Measurements from ENCODE around the gene TLCD4. TPM values are rescaled to one million over a fixed set of nuclear protein-coding genes. Genes with fewer than 3 reads are reported as not detected.

The TLCD4 gene
- total RNA-seq, 1 experiment from 2014 or later = not detected

DNA sequence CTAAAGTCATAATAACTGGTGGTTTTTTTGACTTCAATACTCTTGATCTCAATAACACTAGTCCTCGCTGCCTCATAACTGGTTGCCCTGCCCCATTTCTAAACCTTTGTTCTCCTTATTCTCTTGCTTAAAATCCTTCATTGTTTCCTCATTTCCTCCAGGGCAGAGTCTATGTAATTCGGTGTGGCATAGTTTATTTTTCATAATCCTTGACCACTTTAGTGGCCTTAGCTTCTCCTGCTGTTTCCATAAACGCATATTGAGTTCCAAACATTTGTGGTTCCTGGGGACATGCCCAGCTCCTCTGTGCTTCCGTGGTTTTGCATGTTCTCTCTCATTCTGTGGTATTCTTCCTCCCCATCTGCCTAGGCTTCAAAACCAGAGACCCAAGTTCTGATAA is 19.0 kb upstream of the TLCD4 start:
- Histone ChIP-seq H3K27me3 (ENCODE audit: low read length) (no peaks in the 10 kb centered on the region), H2AFZ (ENCODE audit: low read length) (no peak overlapping the region)
- no peak for DNase-seq

DNA sequence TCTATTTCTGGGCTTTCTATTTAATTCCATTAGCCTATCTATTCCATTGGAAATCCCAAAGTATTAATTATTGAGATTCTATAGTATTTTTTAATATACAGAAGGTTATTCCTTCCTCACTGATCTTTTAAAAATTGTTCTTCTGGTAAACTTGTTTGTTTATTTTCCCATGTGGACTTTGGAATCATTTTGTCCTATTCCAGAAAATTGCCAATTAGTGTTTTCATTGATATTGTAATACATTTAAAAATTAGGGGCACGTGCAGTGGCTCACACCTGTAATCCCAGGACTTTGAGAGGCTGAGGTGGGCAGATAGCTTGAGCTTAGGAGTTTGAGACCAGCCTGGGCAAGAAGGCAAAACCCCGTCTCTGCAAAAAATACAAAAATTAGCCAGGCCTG is 8.4 kb upstream of the TLCD4 start:
- H3K27me3 ChIP-seq (ENCODE audit: low read length) = no peaks in the 10 kb centered on the region
- H3K9ac ChIP-seq (ENCODE audit: low read length) = no peak overlapping the region
- no peak overlapping the region for H2AFZ ChIP-seq (ENCODE audit: low read length)
- H3K9me3 ChIP-seq (ENCODE audit: low read length) = no peaks in the 10 kb centered on the region
- H4K20me1 ChIP-seq (ENCODE audit: insufficient read depth, low read depth, low read length) = no peaks in the 10 kb centered on the region
- no peak overlapping the region for H3K4me2 ChIP-seq (ENCODE audit: low read depth, low read length, poor library complexity, severe bottlenecking)
- H3K79me2 ChIP-seq (ENCODE audit: low read length) = no peaks in the 10 kb centered on the region
- no peak overlapping the region for H3K27ac ChIP-seq (ENCODE audit: low read length)
- H3K9me2 ChIP-seq (replicated peaks; ENCODE audit: insufficient read depth, low read length) = no peaks in the 10 kb centered on the region
- no peak for DNase-seq
- no peaks in the 10 kb centered on the region for H3K4me1 ChIP-seq (ENCODE audit: low read length)
- H3K4me3 ChIP-seq (ENCODE audit: low read length) = no peak overlapping the region
- no peaks in the 10 kb centered on the region for H3K36me3 ChIP-seq (ENCODE audit: insufficient read depth, low read length)

More for the DNA sequence above, 19.0 kb upstream of the TLCD4 start:
- Histone ChIP-seq H3K27ac (ENCODE audit: low read length) (no peak overlapping the region), H3K36me3 (ENCODE audit: insufficient read depth, low read length) (no peaks in the 10 kb centered on the region), H4K20me1 (ENCODE audit: insufficient read depth, low read depth, low read length) (0 out of 2 replicates have a peak, but pooled peaks cover 4% of the 10 kb centered on the region), H3K9ac (ENCODE audit: low read length) (no peak overlapping the region), H3K9me2 (replicated peaks; ENCODE audit: insufficient read depth, low read length) (no peaks in the 10 kb centered on the region), H3K79me2 (ENCODE audit: low read length) (no peaks in the 10 kb centered on the region), H3K9me3 (ENCODE audit: low read length) (no peaks in the 10 kb centered on the region), H3K4me1 (ENCODE audit: low read length) (no peaks in the 10 kb centered on the region), H3K4me2 (ENCODE audit: low read depth, low read length, poor library complexity, severe bottlenecking) (no peak overlapping the region), H3K4me3 (ENCODE audit: low read length) (no peak overlapping the region)

DNA sequence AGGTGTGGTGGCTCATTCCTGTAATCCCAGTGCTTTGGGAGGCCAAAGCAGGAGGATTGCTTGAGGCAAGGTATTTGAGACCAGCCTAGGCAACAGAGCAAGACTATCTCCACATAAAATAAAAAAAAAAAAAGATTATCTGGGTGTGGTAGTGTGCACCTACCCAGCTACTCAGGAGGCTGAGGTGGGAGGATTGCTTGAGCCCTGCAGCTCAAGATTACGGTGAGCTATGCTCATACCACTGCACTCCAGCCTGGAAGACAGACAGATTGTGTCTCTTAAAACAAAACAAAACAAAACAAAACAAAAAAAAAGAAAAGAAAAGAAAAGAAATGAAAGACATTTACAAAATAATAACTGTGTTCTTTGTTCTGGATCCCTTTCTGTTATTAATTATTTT is 6.1 kb upstream of the TLCD4 start:
- no peak for DNase-seq
- Histone ChIP-seq H2AFZ (ENCODE audit: low read length) (no peak overlapping the region), H3K9me3 (ENCODE audit: low read length) (no peaks in the 10 kb centered on the region)

DNA sequence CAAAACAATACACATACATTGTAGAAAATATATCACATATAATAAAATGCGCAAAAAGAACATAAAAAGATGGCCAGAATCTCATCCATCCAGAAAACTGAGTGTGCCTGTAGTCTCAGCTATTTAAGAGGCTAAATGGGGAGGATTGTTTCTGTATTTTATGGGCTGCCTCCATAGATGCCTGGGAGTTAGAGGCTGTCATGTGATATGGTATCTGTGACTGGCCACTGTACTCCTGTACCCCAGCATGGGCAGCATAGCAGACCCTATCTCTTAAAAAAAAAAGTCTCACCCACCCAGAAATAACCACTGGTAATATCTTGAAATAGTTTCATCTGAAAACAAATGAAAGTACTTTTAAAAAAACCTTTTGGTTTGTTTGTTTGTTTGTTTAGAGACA is 3.5 kb upstream of the TLCD4 start:
- Histone ChIP-seq H3K4me3 (ENCODE audit: low read length) (no peak overlapping the region), H3K9me2 (replicated peaks; ENCODE audit: insufficient read depth, low read length) (no peaks in the 10 kb centered on the region), H3K27ac (ENCODE audit: low read length) (no peak overlapping the region), H3K4me2 (ENCODE audit: low read depth, low read length, poor library complexity, severe bottlenecking) (no peak overlapping the region), H3K9me3 (ENCODE audit: low read length) (no peaks in the 10 kb centered on the region), H3K27me3 (ENCODE audit: low read length) (no peaks in the 10 kb centered on the region), H2AFZ (ENCODE audit: low read length) (no peak overlapping the region), H3K36me3 (ENCODE audit: insufficient read depth, low read length) (no peaks in the 10 kb centered on the region), H4K20me1 (ENCODE audit: insufficient read depth, low read depth, low read length) (no peaks in the 10 kb centered on the region), H3K4me1 (ENCODE audit: low read length) (no peaks in the 10 kb centered on the region; the same call in 1 of the 2 replicates), H3K79me2 (ENCODE audit: low read length) (no peaks in the 10 kb centered on the region), H3K9ac (ENCODE audit: low read length) (no peak overlapping the region)
- no peak for DNase-seq

More for the DNA sequence above, 6.1 kb upstream of the TLCD4 start:
- Histone ChIP-seq H3K9me2 (replicated peaks; ENCODE audit: insufficient read depth, low read length) (no peaks in the 10 kb centered on the region), H3K4me3 (ENCODE audit: low read length) (no peak overlapping the region), H3K4me1 (ENCODE audit: low read length) (no peaks in the 10 kb centered on the region), H3K9ac (ENCODE audit: low read length) (no peak overlapping the region), H4K20me1 (ENCODE audit: insufficient read depth, low read depth, low read length) (no peaks in the 10 kb centered on the region), H3K27me3 (ENCODE audit: low read length) (no peaks in the 10 kb centered on the region), H3K79me2 (ENCODE audit: low read length) (no peaks in the 10 kb centered on the region), H3K4me2 (ENCODE audit: low read depth, low read length, poor library complexity, severe bottlenecking) (no peak overlapping the region), H3K36me3 (ENCODE audit: insufficient read depth, low read length) (no peaks in the 10 kb centered on the region), H3K27ac (ENCODE audit: low read length) (no peak overlapping the region)

DNA sequence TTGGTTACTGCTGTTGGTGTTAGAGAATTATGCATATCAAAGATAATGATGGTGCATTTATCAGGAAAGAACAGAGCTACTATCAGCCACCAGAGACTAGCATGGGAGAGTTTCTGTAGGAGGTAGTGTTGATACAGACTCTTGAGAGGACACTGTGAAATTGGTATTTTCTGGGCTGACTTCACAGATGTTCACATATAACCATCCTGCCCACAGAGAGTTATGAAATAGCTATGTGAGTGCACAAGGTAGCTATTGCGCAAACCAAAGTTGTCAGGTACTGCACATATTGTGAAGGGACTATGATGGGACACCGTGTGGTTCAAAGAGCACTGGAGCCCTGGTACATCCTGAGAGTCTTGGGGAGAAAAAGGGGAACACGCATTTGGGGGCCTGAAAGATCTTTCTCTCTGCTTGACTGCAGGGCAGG is 1.4 kb upstream of the TLCD4 start:
- Histone ChIP-seq H3K36me3 (ENCODE audit: insufficient read depth, low read length) (no peaks in the 10 kb centered on the region), H3K27me3 (ENCODE audit: low read length) (no peaks in the 10 kb centered on the region), H3K9ac (ENCODE audit: low read length) (no peak overlapping the region), H3K27ac (ENCODE audit: low read length) (no peak overlapping the region), H3K9me3 (ENCODE audit: low read length) (no peaks in the 10 kb centered on the region), H3K4me2 (ENCODE audit: low read depth, low read length, poor library complexity, severe bottlenecking) (no peak overlapping the region), H2AFZ (ENCODE audit: low read length) (no peak overlapping the region), H3K4me3 (ENCODE audit: low read length) (no peak overlapping the region), H3K79me2 (ENCODE audit: low read length) (no peaks in the 10 kb centered on the region), H3K4me1 (ENCODE audit: low read length) (no peaks in the 10 kb centered on the region; the same call in 1 of the 2 replicates), H4K20me1 (ENCODE audit: insufficient read depth, low read depth, low read length) (no peaks in the 10 kb centered on the region), H3K9me2 (replicated peaks; ENCODE audit: insufficient read depth, low read length) (no peaks in the 10 kb centered on the region)
- no peak for DNase-seq

DNA sequence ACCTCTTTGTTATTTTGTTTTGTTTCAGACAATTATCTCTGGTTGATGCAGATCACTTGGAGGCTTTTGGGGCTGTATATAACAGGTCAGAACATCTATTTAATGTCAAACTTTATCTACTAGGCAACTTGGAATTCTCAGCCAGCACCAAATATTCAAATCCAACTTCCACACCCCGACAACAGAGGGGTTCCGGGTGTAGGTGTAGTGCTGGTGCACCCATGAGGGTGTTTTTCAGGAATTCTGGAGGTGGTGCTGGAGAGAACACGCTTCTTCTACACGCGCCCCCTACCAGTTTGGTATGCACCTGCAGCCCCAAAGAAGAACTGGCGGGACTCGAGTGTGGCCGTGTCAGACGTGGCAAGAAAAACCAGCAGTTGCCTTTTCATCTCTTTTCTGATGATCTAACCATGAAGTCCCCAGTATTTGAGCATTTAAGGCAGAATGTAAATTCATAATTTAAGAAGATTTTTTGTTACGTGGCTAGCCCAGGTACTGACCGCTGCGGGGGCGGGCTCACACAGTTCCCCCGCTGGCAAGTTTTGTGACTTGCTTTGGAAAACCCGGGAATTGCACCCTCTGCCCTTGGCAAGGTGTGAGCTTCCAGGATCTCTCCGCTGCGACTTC is 462 bp upstream of the TLCD4 start:
- peak; percentile 44 for DNase-seq
- no peaks in the 10 kb centered on the region for H3K36me3 ChIP-seq (ENCODE audit: insufficient read depth, low read length)
- no peaks in the 10 kb centered on the region for H3K79me2 ChIP-seq (ENCODE audit: low read length)
- no peaks in the 10 kb centered on the region for H3K9me2 ChIP-seq (replicated peaks; ENCODE audit: insufficient read depth, low read length)
- no peak overlapping the region for H3K9ac ChIP-seq (ENCODE audit: low read length)
- H2AFZ ChIP-seq (ENCODE audit: low read length) = no peak overlapping the region
- H3K9me3 ChIP-seq (ENCODE audit: low read length) = no peaks in the 10 kb centered on the region
- H3K27me3 ChIP-seq (ENCODE audit: low read length) = no peaks in the 10 kb centered on the region
- no peaks in the 10 kb centered on the region; the same call in 1 of the 2 replicates for H3K4me1 ChIP-seq (ENCODE audit: low read length)
- no peaks in the 10 kb centered on the region for H4K20me1 ChIP-seq (ENCODE audit: insufficient read depth, low read depth, low read length)
- no peak overlapping the region for H3K27ac ChIP-seq (ENCODE audit: low read length)
- H3K4me2 ChIP-seq (ENCODE audit: low read depth, low read length, poor library complexity, severe bottlenecking) = peak overlapping the region; percentile 42
- no peak overlapping the region for H3K4me3 ChIP-seq (ENCODE audit: low read length)

DNA sequence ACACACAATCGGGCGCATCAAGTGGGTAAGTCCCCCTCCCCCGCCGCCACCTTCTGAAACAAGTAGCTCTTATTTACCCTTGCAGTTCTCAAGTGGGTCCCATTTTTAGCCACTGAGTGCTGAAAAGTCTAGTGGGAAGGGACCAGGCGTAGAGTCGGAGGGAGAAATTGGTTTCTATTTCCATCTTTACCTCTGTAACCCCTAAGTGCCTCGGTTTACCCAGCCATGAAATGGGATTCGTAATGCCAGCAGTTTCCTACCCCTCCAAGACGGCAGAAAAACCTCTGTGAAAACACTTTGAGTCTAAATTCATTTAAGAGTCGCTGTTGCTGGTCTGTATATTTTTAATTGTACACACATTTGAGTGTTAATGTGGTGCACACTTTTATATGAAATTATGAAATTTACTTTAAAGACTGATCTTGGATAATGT is 928 bp downstream of the TLCD4 start:
- no peaks in the 10 kb centered on the region for H3K9me2 ChIP-seq (replicated peaks; ENCODE audit: insufficient read depth, low read length)
- no peak overlapping the region for H3K4me2 ChIP-seq (ENCODE audit: low read depth, low read length, poor library complexity, severe bottlenecking)
- no peaks in the 10 kb centered on the region for H3K79me2 ChIP-seq (ENCODE audit: low read length)
- H3K9me3 ChIP-seq (ENCODE audit: low read length) = no peaks in the 10 kb centered on the region
- no peak overlapping the region for H3K4me3 ChIP-seq (ENCODE audit: low read length)
- H3K36me3 ChIP-seq (ENCODE audit: insufficient read depth, low read length) = no peaks in the 10 kb centered on the region
- H3K9ac ChIP-seq (ENCODE audit: low read length) = no peak overlapping the region
- H4K20me1 ChIP-seq (ENCODE audit: insufficient read depth, low read depth, low read length) = no peaks in the 10 kb centered on the region
- H3K27ac ChIP-seq (ENCODE audit: low read length) = no peak overlapping the region
- no peak for DNase-seq
- no peak overlapping the region for H2AFZ ChIP-seq (ENCODE audit: low read length)
- no peaks in the 10 kb centered on the region for H3K27me3 ChIP-seq (ENCODE audit: low read length)
- H3K4me1 ChIP-seq (ENCODE audit: low read length) = no peaks in the 10 kb centered on the region; the same call in 1 of the 2 replicates

DNA sequence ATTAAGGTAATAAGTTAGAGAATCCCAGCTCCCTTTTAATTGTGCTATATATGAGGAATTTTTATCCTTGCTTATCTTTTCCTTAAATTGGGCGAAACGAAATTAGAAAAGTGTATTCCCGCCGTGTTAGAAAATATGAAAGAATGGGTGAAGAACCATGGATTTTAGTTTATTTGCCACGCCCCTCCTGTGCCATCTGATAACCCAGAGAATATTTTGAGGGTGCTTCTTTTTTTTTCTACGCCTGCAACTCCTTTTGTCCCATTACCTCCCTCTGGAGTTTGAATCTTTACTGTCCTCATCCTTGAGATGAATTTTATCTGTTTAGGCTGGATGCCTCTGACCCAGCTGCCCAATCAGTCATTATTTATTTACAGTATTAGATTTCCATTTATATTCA is 1.6 kb downstream of the TLCD4 start:
- DNase-seq = no peak
- Histone ChIP-seq H2AFZ (ENCODE audit: low read length) (no peak overlapping the region), H4K20me1 (ENCODE audit: insufficient read depth, low read depth, low read length) (no peaks in the 10 kb centered on the region), H3K4me2 (ENCODE audit: low read depth, low read length, poor library complexity, severe bottlenecking) (no peak overlapping the region), H3K9me3 (ENCODE audit: low read length) (no peaks in the 10 kb centered on the region), H3K79me2 (ENCODE audit: low read length) (no peaks in the 10 kb centered on the region), H3K36me3 (ENCODE audit: insufficient read depth, low read length) (no peaks in the 10 kb centered on the region), H3K4me1 (ENCODE audit: low read length) (no peaks in the 10 kb centered on the region; the same call in 1 of the 2 replicates), H3K9ac (ENCODE audit: low read length) (no peak overlapping the region), H3K27ac (ENCODE audit: low read length) (no peak overlapping the region), H3K9me2 (replicated peaks; ENCODE audit: insufficient read depth, low read length) (no peaks in the 10 kb centered on the region), H3K4me3 (ENCODE audit: low read length) (no peak overlapping the region), H3K27me3 (ENCODE audit: low read length) (no peaks in the 10 kb centered on the region)
